HG02938 (cell line): ENCODE data around the gene PKDREJ.
"Not testable (repeated sequence)": the region's sequence is repeated elsewhere in the genome, so short reads cannot be mapped to it uniquely, and the experiment has no call there.

Experiments used
- ATAC-seq: cut with Tn5 transposase; IDR thresholded peaks from one replicate; pipeline ENCODE4 v1.9.1; 2021; ENCODE audit warnings: mild to moderate bottlenecking, moderate library complexity; ENCODE audit not compliant: unreplicated experiment

PKDREJ gene

DNA sequence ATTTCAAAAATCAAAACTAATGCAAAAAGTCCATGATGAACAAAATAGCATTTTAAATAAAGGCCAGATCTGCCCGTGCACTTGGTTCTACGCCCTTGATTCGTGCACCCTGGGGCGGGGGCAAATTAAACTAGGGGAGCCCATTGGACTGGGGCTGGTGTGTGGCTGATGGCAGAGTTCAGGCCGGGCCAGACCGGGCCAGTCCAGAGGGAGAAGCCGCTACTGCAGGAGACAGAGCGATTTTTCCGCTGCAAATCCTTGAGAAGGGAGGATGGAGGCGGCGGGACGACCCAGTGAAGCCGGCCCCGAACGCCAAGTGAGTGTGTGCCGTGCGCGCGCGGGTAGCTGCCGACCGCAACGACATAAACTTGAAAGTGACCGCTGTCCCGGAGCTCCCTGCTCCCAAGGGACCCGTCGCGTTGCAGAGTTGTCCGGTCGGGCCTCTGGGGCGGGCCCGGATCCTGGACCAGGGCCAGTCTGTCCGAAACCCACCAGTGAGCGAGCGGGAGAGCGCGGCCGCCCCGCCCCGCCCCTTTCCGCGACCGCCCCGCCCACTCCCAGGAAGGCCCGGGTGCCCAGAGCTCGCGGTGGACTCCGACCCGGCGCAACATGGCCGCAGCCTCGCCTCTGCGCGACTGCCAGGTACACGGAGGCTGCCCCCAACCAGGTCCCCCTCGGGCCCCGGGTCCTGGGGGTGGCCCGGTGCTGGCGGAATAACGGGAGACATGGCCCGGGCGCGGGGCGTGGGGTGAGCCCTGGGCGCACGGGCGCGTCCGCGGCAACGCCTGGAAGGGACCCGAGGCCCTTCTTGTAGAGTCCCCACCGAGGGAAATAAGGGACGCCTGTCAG lies 4.5 kb upstream of the PKDREJ start, which contains the start of gene TTC38:
TTC38 (plus strand) TSS at position 578 of the 849 bp plus-strand sequence; CDS start at position 610, 32 bp downstream.
- ATAC-seq, result no peak

DNA sequence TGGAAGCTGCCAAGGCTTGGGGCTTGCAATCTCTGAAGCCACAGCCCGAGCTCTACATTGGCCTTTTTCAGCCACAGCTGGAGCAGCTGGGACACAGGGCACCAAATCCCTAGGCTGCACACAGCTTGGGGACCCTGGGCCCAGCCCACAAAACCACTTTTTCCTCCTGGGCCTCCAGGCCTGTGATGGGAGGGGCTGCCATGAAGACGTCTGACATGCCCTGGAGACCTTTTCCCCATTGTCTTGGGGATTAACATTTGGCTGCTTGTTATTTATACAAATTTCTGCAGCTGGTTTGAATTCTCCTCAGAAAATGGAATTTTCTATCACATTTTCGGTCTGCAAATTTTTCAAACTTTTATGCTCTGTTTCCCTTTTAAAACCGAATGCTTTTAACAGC lies 2.5 kb upstream of the PKDREJ start:
- ATAC-seq, result not testable (repeated sequence)

DNA sequence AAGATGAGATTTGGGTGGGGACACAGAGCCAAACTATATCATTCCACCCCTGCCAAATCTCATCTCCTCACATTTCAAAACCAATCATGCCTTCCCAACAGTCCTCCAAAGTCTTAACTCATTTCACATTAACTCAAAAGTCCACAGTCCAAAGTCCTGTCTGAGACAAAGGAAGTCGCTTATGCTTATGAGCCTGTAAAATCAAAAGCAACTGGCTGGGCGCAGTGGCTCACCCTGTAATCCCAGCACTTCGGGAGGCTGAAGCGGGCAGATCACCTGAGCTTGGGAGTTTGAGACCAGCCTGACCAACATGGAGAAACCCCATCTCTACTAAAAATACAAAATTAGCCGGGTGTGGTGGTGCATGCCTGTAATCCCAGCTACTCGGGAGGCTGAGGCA lies 1.4 kb upstream of the PKDREJ start:
- not testable (repeated sequence) for ATAC-seq

DNA sequence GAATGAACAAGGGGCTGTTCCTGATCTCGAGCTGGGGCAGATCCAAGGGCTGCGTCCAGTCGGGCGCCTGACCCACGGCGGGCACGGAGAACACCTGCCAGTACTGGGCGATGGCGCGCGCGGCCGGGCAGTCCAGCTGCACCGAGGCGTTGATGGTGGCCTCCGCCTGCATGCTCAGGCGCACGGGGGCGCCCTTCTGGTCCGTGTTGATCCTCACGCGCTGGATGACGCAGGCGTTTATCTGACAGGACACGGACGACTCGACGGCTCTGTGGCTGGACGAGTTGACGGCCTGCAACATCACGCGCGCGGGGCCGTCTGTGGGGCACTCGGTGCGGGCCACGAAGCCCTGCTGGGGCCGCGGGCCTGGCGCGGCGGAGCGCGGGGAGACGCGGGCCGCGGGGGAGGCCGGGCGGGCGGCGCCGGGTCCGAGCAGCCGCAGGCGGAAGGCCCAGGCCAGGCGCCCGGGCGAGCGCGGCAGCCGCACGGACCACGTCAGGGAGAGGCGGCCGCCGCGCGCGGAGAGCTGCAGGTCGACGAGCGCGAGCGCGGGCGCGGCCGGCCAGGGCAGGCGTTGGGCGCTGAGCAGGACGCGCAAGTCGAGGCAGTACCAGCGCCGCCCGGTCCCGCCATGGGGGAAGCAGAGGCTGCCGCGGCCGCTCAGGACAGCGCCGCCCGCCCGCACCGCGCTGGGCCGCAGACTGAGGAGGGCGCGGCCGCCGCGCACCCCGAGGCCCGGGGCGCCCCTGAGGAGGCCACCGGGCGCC lies 511 bp downstream of the PKDREJ start:
- no peak for ATAC-seq

DNA sequence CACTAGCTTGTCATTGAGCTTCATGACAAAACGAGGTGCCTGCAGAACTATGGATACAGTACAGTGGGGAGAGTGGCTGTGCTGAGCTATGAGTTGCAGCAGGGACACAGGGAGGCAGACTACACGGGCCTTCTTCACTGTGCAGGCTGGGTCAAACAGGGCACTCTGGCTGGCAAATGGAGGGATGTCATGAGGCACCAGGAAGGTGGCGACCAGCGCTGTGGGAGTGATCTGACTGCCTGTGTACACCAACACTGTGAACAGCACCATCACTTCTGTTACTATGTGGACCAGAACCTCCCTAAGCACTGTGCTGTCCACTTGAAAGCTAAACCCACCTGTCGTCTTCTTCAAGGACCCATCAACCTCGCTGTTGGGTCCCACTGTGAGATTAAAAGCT lies 3.1 kb downstream of the PKDREJ start:
- no peak for ATAC-seq

DNA sequence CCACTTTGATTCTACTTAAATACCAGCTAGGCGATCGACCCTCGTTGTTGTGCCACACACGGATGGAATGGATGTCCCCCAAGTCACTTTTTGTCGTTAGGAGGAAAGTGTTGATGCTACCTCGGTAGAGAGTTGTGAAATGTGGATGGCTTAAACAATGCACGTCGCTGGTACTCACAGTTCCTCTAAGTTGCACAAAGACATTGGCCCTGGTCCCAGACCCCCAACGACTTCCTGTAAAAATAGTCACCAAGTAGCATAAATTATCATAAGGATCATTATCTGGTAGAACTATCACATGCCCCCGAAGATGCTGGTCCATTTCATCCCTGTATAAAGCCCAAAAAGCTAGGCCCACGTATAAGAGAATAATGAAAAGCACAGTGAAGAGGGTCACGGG lies 3.8 kb downstream of the PKDREJ start:
- ATAC-seq, result no peak

DNA sequence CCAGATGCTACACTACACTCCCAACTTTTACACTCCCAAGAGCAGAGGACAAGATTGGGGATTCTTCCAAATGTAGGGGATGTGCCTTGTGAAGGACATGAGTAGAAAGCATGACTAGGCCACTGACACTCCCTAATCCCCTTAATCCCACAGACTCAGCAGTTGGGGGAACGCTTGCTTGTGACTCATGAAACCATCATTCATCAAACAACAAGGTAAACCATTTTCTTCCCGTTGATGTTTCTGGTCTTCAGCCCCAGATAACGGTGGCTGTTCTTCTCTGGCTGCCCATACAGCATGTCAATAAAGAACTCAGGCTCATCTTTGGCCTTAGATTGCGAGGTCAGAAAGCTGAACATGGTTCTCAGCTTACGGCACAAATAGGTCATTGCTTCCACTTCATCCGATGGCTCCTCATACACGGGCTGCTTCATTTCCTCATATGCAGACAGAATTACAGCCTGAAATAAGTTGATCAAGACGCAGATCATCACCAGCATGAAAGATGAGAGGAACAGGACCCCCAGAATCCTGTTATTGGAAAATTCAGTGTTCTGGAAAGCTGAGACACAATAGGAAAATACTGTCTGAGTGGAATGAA lies 6.7 kb downstream of the PKDREJ start:
- ATAC-seq, result no peak

DNA sequence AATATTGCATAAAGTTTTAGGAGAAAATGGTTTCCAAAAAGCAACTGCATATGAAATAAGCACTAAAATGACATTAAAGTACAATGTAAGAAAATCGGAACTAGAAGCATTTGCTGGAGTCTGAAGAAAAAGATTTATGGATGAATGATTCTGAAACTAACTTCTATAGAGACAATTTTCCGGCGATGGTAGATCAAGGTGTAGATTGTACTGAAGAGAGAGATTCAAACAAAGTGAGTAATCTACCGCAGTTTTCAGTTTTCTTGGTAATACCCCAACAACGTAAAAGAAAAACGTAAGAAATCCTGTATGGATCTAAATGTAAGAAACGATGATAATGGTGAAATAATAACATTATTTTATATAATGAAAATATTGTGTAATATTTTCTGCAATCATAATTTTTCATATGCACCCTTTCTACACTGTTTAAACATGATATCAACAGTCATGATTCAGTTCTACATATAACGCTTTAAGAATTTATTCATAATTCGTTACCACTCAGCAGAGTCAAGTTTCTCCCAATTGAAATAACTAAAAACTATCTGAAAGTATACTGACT lies 11.2 kb downstream of the PKDREJ start:
- ATAC-seq, result no peak

DNA sequence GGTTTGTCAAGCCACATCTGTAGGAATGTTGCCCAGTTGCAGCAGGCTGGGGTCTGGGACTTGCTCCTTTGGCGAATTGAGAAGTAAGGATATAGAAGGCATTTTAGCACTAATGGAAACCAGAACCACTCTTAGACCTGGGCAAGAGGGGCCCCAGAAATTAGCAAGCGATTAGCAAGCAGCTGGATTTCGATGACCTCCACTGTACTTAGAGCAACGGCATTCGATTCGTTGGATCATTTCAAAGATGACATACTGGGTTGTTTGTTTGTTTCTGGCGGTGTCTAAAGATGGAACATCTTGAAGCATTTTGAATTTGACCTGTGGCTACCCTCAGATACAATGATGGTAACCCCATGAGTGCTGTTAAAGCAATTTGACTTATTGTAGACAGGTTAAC lies 11.9 kb downstream of the PKDREJ start:
- no peak for ATAC-seq

DNA sequence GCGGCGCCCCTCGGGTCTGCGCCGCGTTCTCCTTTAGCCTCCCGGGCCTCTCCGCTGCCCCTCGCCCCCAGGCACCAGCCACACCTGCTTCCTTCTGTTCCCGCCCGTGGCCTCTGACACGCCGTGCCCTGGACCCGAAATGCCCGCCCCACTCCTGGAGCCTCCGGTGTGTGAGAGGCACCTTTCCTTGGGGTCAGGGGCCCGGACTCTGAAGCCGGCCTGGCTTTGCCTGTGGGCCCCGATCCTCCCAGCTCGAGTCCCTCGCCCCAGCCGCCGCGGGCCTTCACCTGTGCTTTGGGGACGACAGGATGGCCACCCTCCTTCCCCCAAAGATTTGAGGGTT lies 12.4 kb downstream of the PKDREJ start:
- ATAC-seq, result peak; percentile 20

DNA sequence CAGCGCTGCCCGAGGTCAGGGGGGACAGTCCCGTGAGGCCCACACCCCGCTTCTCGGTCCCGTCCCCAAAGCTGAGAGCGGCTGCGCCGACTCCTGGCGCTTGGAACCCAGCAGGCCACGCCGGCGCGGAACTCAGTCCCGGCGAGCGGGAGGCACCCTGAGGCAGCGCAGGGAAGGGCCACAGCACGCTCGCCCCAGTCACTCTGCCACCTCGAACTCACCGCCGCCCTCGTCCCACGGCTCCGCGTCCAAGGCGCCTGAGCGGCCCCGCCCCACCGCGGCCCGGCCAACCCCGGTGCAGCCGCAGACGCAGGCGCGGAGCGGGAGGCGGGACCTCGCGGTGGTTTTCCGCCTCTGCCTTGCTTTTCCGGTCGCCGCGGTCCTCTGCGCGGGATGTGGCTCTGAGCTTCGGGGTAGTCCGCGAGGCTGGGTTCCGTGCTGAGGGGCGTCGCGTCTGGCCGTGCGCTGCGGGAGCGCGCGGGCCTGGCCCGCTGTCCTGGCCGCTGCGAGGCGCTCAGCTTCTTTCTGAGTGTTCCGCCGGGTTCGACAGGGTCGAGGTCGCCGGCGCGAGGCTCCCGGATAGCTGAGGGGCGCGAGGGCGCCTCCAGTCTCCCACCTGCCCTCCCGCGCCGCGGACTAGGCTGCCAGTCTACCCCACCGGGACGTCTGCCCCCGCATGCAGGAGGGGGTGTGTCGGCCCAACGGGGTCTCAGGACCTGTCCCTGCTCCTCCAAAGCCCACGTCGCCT lies 12.9 kb downstream of the PKDREJ start, which contains the start of gene CDPF1:
CDPF1 (minus strand) TSS at position 259 of the 748 bp plus-strand sequence. CDS start 2,009 bp downstream, outside the sequence.
- peak; percentile 66 for ATAC-seq

DNA sequence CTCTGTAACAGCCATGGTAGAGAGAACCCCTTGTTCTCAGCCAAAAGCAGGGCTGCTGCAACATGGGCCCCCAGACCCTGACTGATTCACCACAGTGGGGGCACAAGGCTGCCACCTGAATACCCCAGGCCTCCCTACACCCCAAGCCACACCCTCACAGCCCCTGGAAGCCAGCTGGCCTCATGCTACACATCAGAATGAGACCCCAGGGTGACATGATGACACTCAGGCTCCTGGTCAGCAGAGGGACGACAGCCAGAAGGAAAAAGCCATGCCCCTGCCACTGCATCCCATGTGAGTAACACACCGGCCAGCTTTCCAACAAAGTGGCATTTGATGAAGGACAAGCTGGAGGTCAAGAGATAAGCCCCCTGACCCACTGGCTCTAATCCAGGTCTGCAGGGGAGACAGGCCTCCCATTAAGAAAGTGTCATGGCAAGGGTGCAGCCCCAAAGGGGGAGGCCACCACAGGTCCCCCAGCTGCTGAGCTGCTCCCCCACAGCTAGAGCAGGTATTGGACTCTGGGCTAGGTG lies 15.6 kb downstream of the PKDREJ start:
- no peak for ATAC-seq

DNA sequence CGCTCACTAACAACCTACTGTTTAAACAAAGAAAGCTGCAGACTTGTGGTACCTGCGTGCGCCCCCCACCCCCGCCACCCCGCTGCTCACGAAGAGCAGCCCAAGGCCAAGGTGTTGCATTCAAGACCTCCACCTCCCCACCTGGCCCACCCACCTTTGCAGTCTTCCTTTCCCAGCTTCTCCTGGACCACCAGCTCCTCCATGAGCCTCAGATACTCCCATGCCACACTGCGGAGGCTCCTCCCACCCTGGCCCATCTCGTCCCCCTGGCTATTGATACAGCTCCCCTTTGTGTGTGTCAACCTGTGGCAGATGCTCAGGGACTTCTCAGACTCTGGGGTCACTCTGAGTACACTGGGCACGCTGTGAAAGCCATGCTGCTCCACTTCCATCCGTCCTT lies 17.0 kb downstream of the PKDREJ start:
- ATAC-seq, result no peak

DNA sequence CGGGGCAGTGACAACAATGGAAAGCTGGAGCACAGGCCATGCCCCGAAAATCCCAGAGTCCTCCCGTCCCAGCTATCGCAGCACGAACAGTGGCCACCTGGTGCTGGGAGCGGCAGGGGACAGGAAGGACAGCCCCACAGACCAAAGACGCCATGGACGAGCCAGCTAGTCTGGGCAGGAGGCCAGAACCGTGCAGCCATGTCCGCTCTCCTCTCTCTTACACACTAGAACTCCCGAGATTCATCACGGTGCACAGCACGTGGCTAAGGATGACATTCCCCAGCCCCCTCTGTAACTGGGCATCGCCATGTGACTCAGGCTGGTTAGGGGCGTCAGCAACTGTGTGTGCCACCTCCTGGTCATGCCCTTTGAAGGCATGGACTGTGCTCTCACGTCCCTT lies 17.6 kb downstream of the PKDREJ start:
- no peak for ATAC-seq

DNA sequence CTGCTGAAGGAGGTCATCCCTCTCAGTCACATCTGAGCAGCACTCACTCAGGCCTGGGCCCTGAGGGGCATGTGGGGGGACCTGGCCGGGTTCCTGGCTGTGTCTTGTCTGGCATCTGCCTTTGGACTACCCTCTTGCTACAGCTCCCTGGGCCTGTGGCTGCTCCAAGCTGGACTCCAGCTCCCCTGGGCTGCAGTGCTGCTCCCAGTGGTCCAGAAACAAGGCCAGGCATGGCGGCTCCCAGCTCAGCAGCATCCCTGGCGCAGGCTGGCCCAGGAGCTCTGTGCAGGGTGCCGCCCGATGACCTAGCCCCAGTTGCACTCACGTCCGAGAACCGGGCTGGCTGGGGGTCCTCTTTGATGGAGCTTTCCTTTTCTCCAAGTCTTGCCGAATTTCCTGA lies 18.4 kb downstream of the PKDREJ start:
- no peak for ATAC-seq

DNA sequence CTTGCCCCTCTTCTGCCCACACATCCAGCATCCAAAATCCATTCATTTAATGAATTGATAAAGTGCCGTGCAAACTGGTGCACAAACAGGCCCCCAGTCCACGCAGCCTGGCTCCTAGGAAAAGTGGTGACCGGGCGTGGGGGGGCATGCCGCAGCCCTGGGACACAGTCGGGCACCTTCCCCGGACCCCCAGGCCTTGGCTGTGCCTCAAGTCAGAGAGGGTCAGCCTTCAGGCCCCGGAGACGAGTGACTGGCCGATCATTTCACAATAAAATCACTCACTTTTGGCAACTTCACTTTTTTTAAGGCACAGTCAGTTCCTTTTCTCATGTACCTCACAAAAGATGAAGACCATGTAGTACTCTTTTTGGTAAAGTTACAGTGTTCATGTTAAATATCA lies 21.1 kb downstream of the PKDREJ start:
- no peak for ATAC-seq

DNA sequence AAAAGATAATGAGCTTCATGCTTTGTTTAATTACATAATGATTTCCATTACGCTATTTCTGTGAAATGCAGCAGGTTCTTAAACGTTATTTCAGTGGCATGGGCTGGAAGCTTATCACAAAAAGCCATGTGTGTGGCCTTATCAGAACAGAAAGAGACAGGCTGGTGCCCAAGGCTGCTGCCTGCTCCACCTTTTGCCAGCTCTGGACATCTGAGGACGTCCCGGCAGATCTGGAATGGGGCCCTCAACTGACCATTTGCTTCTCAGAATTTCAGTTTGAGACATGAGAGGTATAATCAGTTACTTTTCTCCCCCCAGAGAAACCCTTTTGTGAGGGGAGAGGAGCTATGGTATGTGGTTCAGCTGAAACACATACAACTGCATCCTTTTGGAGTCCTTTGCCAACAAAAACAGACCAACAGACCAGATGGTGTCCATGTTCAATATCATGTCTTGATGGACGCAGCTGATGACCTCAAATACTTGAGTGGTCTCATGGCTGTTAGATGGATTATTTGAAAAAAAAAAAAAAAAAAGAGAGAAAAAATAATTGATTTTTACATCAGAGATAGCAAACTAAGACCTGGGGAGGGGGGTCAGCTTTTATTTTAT lies 21.6 kb downstream of the PKDREJ start:
- ATAC-seq, result no peak

DNA sequence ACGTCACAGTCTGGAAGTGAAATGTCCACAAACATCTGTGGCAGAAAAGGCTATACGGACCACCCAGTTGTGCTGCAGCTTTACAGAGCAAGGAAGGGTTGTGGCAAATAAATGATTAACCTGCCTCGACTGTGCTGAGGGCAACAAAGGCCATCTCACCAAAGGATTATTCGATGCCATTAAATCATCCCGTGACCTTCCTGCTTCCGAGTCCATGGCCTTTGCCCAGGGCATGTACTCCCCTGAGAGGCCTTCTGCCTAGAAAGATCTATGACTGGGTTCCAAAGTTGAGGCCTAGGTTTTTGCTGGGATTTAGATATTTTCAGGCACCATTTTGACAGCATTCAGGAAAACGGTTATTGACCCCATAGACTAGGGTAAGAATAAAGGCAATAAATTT lies 22.2 kb downstream of the PKDREJ start:
- ATAC-seq, result no peak

DNA sequence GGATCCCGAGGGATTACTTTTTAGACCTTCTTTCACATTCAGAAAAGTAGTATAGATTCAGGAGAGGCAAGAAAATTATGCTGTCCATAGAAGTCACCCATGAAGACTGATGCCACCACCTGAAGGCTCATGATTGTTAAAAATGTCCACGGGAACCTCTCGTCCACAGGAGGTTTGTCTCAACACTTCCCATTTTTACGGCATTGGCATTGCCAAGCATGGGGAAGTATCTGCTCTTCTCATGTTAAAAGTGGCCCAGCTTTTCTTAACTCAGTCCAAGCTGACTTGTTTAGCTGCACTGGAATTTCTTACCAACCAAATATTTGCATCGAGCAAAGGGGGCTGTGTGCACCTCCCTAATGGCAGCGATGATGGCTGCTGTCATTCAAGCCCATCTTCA lies 22.6 kb downstream of the PKDREJ start:
- no peak for ATAC-seq

DNA sequence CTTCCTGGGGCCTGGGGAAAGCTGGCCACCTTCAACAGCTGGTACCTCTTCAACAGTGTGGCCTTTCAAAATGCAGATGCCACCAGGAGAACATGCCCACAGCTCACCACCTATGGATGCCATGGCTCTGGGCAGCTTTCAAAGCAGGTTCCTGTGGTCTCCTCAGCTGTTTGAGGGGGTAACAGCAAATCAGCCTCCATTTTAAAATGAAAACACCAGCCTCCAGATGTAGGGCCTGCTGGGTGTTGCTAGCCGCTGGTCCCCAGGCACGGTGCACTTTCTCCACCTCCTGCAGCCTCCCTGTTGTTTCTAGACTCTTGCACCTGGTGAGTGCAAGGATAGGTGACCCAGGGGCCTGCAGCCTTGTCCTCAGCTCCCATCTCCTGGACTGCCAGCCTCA lies 23.1 kb downstream of the PKDREJ start:
- no peak for ATAC-seq
